HG03097 (cell line): ENCODE data around the gene FANK1.
"Not testable (repeated sequence)": the region's sequence is repeated elsewhere in the genome, so short reads cannot be mapped to it uniquely, and the experiment has no call there.

Source experiments
- ATAC-seq: cut with Tn5 transposase; IDR thresholded peaks from one replicate; pipeline ENCODE4 v1.9.1; 2021; ENCODE audit not compliant: unreplicated experiment, low FRiP score

The FANK1 gene

DNA sequence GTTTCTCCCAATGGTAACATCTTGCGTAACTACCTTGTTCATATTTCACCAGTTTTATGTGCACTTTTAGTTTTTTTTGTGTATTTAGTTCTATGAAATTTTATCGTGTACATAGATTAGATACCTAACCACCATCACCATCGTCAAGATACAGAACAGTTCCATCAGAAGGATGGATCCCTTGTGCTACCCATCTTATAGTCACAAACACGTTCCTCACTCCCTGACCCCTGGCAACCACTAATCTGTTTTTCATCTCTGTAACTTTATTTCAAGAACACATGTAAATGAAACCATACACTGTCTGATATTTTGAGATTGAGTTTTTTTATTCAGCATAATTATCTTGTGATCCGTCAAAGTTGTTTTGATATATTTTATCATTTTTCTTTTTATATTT, 29.9 kb downstream of the FANK1 start:
- no peak for ATAC-seq

DNA sequence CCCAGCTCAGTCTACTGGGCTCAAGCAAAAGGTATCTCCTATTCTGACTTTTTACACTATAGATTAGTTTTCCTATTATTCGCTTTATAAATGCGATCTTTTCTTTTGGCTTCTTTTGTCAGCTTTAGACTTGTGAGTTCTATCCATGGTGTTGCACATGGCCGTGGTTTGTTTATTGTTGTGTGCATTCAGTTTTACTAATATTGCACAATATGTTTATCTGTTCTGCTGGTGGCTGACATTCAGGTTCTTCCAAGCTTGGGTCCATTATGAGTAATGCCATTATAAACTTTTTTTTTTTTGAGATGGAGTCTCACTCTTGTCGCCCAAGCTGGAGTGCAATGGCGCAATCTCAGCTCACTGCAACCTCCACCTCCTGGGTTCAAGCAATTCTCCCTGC, 30.9 kb downstream of the FANK1 start:
- not testable (repeated sequence) for ATAC-seq

DNA sequence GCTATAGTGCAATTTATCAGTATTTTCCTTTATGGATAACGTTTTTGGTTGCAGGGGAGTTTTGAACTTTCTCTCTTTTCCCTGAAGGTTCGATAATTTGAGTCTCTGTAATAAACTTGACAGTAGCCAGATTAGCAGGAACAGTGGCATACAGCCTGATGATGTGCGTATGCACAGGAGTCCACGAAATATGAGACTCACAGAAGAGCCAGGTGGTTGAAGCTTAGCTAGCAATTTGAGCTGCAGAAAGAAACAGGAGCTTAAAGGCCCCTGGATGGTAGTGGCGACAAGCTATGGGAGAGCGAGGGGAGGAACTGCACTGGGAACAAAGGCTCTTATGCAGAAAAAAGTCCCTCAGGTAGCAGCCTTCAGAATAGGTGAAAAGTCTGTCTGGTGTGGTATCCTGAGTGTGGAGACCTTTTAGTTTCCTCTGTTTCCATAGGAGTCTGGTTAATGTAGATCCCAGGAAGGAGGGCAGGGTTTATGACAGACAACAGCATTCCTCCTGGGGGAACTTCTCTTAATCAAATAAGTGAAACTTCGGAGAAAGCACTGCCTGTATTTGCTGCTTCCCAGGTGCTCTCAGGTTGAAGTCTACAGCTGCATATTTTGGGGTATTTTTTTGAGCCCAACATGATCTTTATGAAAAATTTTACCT, 32.7 kb downstream of the FANK1 start:
- ATAC-seq: no peak

DNA sequence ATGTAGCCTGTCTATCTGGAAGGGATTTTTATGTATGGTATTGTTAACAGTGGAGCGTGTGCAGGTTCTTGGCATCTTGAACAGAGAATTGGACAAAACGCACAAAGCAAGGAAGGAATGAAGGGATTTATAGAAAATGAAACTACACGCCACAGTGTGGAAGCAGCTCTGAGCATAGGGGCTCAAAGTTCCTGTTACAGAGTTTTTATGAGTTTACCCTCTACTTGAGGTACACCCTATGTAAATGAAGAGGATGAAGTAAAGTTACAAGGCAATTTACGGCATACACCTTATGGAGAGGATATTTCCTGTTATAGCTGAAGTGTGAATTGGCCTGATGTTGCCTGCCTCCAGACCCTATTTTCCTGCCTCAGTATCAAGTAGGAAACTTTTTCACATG, 33.3 kb downstream of the FANK1 start:
- ATAC-seq: no peak

DNA sequence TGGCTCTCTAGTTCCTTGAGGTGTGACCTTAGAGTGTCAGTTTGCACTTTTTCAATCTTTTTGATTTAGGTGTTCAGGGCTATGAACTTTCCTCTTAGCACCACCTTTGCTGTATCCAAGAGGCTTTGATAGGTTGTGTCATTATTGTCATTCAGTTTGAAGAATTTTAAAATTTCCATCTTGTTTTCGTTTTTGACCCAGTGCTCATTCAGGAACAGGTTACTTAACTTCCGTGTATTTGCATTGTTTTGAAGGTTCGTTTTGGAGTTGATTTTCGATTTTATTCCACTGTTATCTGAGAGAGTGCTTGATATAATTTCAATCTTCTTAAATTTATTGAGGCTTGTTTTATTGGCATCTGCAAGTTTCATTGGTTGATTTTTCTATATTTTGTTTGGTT, 37.3 kb downstream of the FANK1 start:
- ATAC-seq: no peak

DNA sequence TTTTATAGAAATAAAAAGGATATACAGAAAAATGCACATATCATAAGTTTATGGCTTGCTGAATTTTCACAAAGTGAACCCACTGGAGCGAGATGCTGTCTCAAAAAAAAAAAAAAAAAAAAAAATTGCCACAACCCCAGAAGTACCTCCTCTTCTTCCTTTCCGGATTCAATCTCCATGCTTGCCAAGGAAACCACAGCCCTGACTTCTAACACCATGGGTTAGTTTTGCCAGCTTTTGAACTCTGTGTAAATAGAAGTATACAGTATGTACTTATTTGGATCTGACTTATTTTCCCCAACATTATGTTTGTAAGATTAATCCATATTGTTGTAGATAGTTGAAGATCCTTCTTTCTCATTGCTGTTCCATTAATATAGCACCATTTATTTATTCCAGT, 40.0 kb downstream of the FANK1 start:
- no peak for ATAC-seq

DNA sequence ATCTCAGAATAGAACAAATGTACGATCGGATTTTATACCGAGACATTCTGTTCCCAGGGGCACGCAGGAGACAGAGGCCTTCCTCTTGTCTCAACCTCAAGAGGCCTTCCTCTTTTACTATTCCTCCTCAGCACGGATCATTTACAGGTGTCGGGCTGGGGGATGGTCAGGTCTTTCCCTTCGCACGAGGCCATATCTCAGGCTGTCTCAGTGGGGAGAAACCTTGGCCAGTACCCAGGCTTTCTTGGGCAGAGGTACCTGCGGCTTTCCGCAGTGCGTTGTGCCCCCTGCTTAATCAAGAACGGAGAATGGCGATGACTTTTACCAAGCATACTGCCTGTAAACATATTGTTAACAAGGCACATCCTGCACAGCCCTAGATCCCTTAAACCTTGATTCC, 44.2 kb downstream of the FANK1 start:
- ATAC-seq: no peak

DNA sequence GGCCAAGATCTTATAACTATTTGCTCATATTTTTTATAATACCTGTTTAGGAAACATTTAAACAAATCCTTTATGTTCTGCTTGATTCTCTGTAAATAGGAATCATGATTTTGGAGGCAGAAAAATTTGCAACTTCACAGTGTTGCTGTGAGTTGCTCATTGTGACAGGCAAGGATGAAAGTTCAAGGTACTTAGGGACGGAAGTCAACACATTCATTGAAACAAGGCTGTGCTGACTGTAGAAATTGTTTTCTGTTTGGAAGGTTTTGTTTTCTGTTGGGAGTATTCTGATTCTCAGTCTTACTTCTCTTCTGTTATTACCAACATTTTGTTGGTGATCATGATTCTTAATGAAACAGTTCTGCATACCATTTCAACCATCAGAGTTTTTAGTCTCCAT, 54.9 kb downstream of the FANK1 start:
- ATAC-seq: no peak

DNA sequence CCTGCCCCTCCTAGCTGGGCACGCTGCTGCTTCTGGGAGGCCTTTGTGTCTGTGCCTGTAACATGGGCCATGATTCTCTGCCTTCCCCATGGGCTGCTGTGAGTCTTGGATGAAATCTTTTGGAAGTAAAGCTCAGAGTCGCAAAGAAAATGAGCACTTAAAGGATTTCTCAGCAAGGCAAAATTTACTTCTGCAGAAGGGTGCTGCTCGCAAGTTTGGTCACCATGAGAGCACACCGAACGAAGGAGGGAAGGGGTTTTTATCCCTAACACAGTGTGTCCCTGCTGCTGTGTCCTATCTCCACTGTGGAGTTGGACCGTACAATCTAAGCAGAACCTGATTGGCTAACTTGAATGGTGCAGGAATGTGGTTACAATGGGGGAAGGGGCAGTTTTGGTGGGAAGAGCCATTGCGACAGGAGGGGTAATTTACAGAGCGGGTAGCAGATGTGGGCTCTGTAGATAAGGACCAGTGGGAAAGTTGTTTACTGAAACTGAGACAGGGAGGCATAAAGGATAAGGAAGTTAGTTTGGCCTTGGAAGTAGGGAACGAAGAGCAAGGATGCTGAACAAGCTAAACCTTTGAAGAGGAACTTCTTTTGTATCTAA, 57.5 kb downstream of the FANK1 start:
- ATAC-seq: no peak

DNA sequence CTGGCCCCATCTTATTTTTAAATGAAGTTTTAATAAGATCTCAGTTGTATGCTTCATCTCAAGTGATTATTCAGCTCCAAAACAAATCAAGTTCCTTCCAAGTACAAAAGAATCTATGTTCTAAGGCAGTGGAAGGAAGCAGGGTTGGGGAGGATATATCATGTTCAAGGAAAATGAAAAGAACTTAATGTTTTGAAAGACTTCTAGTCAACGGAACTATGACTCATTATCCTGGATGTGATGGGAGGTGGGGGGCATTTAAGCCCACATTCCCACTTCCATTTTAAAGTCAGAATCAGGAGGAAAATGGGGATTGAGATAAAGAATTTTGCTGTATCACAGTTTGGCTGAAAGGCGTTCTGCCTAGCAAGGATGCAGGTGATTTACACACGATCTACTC, 59.4 kb downstream of the FANK1 start:
- ATAC-seq: no peak

DNA sequence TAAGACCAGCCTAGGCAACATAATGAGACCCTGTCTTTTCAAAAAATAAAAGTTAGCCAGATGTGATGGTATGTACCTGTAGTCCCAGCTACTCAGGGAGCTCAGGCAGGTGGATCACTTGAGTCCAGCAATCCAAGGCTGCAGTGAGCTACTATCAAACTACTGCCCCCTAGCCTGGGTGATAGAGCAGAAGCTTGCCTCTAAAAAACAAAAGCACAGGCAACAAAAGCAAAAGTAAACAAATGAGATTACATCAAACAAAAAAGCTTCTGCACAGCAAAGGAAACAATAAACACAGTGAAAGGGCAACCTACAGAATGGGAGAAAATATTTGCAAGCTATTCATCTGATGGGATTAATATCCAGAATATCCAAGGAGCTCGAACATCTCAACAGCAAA, 65.4 kb downstream of the FANK1 start:
- ATAC-seq: no peak

DNA sequence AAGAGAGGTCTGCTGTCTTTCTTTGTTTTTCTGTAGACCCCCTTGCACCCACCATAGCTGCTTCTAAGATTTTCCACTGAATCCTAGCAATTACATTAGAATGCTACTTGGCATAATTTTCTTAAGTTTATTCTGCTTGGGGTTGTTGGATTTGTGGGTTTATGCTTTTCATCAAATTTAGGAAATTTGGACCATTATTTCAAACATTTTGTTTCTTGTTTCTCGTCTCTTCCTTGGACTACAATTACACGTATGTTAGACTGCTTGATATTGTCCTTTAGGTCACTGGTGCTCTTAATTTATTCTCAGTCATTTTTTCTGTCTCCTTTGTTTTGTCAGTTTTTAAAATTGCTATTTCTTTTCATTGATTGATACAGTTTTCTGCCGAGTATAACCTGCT, 65.8 kb downstream of the FANK1 start:
- ATAC-seq: no peak

DNA sequence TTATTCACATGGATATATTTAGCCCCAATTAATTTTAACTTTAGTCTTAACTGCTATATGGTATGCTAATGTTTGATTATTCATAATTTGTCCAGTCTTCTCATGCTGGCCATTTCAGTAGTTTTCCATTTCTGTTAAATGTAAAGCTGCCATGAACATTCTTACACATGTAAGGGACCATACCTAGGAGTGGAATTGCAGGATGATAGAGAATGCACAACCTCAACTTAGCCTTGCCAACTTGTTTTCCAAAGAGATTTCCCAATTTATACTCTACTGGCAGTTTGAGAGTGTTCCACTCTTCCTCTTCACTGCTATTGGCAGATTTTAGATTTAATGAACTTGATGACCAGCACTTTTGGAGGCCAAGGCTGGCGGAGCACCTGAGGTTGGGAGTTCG, 68.2 kb downstream of the FANK1 start:
- ATAC-seq: no peak

DNA sequence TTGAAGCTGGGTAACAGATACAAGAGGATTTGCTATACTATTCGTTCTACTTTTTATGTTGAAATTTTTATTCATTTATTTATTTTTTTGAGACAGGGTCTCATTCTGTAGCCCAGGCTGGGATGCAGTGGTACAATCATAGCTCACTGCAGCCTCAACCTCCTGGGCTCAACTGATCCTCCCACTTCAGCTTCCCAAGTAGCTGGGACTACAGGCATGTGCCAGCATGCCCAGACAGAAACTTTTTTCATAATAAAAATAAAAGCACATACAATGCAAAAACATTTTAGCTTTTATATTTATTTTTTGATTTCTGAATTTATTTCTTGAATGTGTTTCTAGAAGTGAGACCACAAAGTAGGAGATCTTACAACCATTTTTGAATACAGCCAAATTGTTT, 71.2 kb downstream of the FANK1 start:
- ATAC-seq: no peak

DNA sequence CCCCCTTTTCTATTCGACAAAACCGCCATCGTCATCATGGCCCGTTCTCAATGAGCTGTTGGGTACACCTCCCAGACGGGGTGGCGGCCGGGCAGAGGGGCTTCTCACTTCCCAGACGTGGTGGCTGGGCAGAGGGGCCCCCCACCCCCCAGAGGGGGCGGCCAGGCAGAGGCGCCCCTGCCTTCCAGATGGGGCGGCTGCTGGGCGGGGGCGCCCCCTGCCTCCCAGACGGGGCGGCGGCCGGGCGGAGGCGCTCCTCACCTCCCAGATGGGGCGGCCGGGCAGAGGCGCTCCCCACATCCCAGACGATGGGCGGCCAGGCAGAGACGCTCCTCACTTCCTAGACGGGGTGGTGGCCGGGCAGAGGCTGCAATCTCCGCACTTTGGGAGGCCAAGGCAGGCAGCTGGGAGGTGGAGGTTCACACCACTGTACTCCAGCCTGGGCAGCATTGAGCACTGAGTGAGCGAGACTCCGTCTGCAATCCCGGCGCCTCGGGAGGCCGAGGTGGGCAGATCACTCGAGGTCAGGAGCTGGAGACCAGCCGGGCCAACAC, 73.8 kb downstream of the FANK1 start:
- not testable (repeated sequence) for ATAC-seq

DNA sequence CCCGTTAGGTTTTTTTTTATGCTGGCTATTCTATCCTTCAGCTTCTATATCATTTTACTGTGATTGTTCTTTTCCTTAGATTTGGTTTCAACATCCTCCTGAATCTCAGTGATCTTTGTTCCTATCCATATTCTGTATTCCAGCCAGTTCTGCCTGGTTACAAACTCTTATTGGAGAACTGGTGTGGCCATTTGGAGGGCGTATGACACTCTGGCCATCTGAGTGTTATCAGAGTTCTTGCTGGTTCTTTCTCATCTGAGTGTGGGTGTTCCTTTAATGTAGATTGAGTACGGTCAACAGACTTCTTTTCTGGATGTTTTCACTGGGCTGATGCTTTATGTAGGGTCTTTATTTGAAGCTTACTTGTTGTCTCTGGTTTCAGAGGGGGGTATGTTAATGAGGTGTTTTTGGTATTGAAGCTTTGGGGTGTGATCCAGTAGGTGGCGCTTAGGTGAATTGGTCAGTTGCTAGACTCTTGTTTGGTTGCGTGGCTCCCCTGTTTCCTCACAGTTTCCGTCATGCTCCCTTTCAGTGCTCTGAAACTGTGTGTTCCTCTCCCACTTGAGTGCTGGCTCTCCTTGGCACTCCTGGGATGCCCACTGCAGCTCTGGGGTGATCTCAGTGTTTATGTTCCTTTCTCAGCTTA, 80.7 kb downstream of the FANK1 start:
- no peak for ATAC-seq

DNA sequence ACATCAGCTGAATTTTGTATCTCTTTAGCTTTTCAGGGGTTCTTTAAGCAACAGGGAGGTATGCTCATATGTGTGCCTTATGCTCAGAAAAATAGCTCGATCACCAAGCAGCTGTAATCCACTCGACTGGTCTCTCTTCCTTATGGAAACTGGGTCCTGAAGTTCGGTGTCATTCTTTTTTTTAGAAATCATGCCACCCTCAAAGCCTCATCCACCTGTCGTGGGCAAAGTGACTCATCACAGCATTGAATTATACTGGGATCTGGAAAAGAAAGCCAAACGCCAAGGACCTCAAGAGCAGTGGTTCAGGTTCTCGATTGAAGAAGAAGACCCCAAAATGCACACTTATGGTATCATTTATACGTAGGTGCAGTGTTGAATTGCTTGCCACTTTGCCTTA, 83.6 kb downstream of the FANK1 start:
- ATAC-seq: no peak

DNA sequence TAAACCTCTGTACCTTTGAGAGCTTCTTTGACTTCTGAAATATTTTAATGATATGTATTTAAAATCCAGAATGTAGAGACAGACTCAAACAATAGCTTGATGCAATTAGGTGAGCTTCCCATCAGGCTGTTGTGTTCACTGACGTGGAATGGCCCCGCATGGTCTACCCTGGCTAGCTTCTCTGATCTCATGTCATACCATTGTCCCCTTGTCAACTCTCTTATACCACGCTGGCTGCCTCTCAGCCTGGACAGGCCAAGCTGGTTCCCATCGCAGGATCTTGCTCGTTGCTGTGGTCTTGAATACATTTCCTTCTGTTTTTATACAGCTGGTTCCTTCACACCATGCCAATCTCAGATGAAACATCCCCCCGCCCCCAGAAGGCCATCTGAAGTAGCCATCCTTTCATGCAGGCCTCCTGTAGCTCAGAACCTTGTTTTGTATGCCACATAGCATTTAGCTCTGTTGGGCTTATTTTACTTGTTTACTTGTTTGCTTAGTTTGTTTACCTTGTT, 84.2 kb downstream of the FANK1 start:
- ATAC-seq: no peak

DNA sequence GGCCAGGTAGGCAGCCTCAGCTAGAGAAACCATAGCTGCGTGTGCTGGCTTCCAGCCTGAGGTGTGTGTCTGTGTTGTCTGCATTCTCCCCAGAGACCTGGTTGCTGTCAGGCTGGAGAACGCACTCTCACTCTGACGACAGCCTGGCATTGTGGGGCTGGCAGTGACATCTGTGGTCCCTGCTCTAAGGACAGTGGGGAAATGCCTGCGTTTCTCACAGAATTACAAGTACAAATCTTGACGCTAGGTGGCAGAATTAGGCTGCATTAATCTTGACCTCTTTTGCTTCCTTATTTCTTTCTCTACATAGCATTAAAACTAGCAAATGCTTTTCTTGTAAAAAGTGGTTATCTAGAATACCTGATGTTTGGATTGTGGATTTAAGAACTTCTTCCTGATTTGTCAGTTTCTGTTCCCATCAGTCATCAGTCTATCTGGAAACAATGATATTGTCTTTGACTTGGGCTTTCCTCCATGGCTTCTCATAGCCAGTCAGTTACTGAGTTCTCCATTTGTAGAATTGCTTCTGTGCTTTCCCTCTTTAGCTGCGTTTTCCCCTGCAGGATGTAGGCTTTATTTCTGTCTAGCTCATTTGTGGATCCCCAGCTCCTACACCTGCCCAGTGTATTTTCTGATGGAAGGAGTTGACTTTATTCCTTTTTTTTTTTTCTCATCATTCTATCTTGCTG, 86.0 kb downstream of the FANK1 start:
- ATAC-seq: peak; percentile 51

DNA sequence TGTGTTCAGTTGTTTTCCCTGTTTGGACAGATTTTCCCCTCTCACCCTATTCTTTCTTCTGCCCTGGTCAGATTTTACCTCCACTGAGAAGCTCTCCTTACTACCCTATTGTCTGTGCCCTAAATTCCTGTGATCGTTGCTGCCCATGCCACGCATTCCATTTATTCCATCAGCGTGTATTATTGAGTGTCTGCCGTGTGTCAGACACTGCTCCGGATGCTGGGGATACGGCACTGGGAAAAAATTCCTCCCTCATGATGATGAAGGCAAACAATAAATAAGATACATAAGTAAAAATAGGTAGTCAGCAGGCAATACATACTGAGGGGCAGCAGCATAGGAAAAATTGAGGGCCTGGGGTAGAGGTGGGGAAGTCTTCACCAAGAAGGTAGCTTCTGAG, 86.8 kb downstream of the FANK1 start:
- no peak for ATAC-seq

DNA sequence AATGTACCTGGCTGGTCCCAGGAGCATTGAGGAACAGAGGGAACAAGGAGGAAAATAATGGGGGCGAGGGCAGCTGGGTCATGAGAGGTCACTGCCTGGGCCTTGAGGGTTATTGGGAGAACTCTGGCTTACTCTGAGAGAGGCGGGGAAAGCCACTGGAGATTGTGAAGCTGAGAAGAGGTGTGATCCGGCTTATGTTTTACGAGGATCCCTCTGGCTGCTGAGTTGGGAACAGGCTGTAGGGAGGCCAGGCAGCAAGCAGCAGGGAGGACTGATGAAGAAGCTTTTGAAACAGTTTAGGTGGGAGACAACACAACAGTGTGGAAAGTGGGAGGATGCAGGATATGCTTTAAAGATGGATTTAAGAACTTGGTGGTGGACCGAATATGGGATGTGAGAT, 87.3 kb downstream of the FANK1 start:
- no peak for ATAC-seq
